HepG2 (cell line): ENCODE data around the gene VWA7. TPM values are rescaled to one million over a fixed set of nuclear protein-coding genes. Genes with fewer than 3 reads are reported as not detected.

ENCODE experiments used
- AHR ChIP-seq: IDR thresholded peaks from 2 replicates; pipeline ENCODE4 v1.6.1; 2018; ENCODE audit warnings: missing genetic modification reagents, missing compliant biosample characterization
- AKAP8 ChIP-seq: sonication (generic); formaldehyde crosslinking; IDR thresholded peaks from 2 replicates; pipeline ENCODE4 v1.5.1; 2020; ENCODE audit warnings: mild to moderate bottlenecking, missing genetic modification reagents
- ARHGAP35 ChIP-seq: sonication (generic); formaldehyde crosslinking; IDR thresholded peaks from 2 replicates; pipeline ENCODE4 v1.9.0; 2022; ENCODE audit warnings: mild to moderate bottlenecking, inconsistent platforms, moderate library complexity, missing genetic modification reagents, borderline replicate concordance
- FLYWCH1 ChIP-seq: sonication (generic); formaldehyde crosslinking; IDR thresholded peaks from 2 replicates; pipeline ENCODE4 v1.8.1; 2023; ENCODE audit warnings: mild to moderate bottlenecking, missing genetic modification reagents
- RFXANK ChIP-seq: IDR thresholded peaks from 2 replicates; pipeline ENCODE4 v1.6.1; 2016
- SIN3B ChIP-seq: fragments of 150-350 bp; IDR thresholded peaks from 2 replicates; pipeline ENCODE4 v1.6.1; 2014; ENCODE audit warnings: low read length
- SIX4 ChIP-seq: sonication (generic); formaldehyde crosslinking; IDR thresholded peaks from 2 replicates; pipeline ENCODE4 v1.4.0; 2020; ENCODE audit warnings: missing genetic modification reagents
- SP2 ChIP-seq: sonication (generic); formaldehyde crosslinking; IDR thresholded peaks from 2 replicates; pipeline ENCODE4 v1.5.1; 2020; ENCODE audit warnings: mild to moderate bottlenecking, missing genetic modification reagents
- SRSF1 ChIP-seq: fragments of 200-400 bp; formaldehyde crosslinking; optimal IDR thresholded peaks from 2 replicates; pipeline ENCODE3; 2017; ENCODE audit warnings: mild to moderate bottlenecking, low read depth, low read length, moderate library complexity
- TAF1 ChIP-seq: sonication (generic); formaldehyde crosslinking; IDR thresholded peaks from 2 replicates; pipeline ENCODE4 v1.4.0; 2020; ENCODE audit warnings: missing genetic modification reagents
- TRIM24 ChIP-seq: sonication (generic); formaldehyde crosslinking; IDR thresholded peaks from 2 replicates; pipeline ENCODE4 v1.8.0; 2022; ENCODE audit warnings: mild to moderate bottlenecking, missing genetic modification reagents
- ZBTB42 ChIP-seq: sonication (generic); formaldehyde crosslinking; IDR thresholded peaks from 2 replicates; pipeline ENCODE4 v1.5.0; 2020; ENCODE audit warnings: mild to moderate bottlenecking, missing genetic modification reagents
- ZNF124 ChIP-seq: sonication (generic); formaldehyde crosslinking; IDR thresholded peaks from 2 replicates; pipeline ENCODE4 v1.4.0; 2020; ENCODE audit warnings: missing genetic modification reagents
- ZNF337 ChIP-seq: sonication (generic); formaldehyde crosslinking; IDR thresholded peaks from 2 replicates; pipeline ENCODE4 v1.5.1; 2020; ENCODE audit warnings: missing genetic modification reagents, low read depth, mild to moderate bottlenecking, borderline replicate concordance
- ZNF879 ChIP-seq: sonication (generic); formaldehyde crosslinking; IDR thresholded peaks from 2 replicates; pipeline ENCODE4 v1.8.1; 2023; ENCODE audit warnings: missing genetic modification reagents
- ZSCAN12 ChIP-seq: sonication (generic); formaldehyde crosslinking; IDR thresholded peaks from 2 replicates; pipeline ENCODE4 v1.9.0; 2021; ENCODE audit warnings: mild to moderate bottlenecking, missing genetic modification reagents
- polyA plus RNA-seq, 8 experiments: library from polyadenylated mRNA; depleted of rRNA in 3 of 8; stranded (reverse) in 7 of 8; unstranded in 1 of 8; fragments of >200 nt; fragmentation: Illumina TruSeq in 4 of 8; extraction: Trizol in 4 of 8; gene quantifications; 2 replicates each; pipeline versions ENCODE4 v1.2.1 to v1.2.3, GENCODE V29; 2011 to 2016; ENCODE audit warnings: low read depth in 4 of 8, missing spikeins in 1 of 8, mixed read lengths in 1 of 8; ENCODE audit not compliant: insufficient read depth in 1 of 8
- total RNA-seq, 5 experiments: library from RNA; depleted of rRNA; stranded (reverse); fragments of >200 nt; fragmentation: Illumina TruSeq; extraction: Trizol; gene quantifications; 2 replicates each; pipeline ENCODE4 v1.2.3, GENCODE V29; 2016; ENCODE audit warnings: low read depth in 1 of 5
- TF ChIP-seq, protein P1 (sequence below): sonication (generic); formaldehyde crosslinking; IDR thresholded peaks from 2 replicates; pipeline ENCODE4 v1.5.0; 2020; ENCODE audit warnings: missing genetic modification reagents, mild to moderate bottlenecking, borderline replicate concordance
- TF ChIP-seq, protein P2 (sequence below): sonication (generic); formaldehyde crosslinking; IDR thresholded peaks from 2 replicates; pipeline ENCODE4 v1.4.0; 2020; ENCODE audit warnings: missing genetic modification reagents, borderline replicate concordance
- TF ChIP-seq, protein P3 (sequence below): sonication (generic); formaldehyde crosslinking; IDR thresholded peaks from 2 replicates; pipeline ENCODE4 v1.4.0; 2020; ENCODE audit warnings: mild to moderate bottlenecking, missing genetic modification reagents, borderline replicate concordance
- TF ChIP-seq, protein P4 (sequence below): sonication (generic); formaldehyde crosslinking; IDR thresholded peaks from 2 replicates; pipeline ENCODE4 v1.4.0; 2020; ENCODE audit warnings: missing genetic modification reagents, mild to moderate bottlenecking, borderline replicate concordance

VWA7 gene
- total and polyA plus RNA-seq, 2 of the 13 experiments (the other 11 are each of a cell fraction or from before 2014, with no cell fraction given) = 0.86 to 3.3 TPM

DNA sequence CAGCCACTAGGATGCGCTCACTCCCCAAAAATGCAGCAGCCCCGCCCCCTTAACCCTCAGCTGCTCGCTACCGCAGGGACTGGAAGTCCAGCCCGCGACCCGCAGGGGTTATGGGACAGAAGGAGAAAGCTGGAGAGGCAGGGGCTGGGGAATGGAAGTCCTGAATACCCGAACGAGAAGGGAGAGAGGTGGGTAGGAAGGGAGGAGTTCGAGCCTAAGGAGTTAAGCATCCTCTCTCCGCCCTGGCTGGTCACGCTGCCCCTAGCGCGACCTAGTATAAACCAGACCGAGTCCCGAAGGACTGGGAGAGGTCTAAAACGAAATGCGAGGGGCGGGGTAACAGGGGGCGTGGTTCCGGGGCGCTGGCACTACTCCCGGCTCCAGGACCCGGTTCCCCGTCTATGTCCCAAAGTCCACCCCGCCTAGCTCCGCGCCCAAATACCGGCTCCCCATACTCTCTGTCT lies 47.6 kb downstream of the VWA7 start (continued):
- TF ChIP-seq AKAP8 (CRISPR knock-in tag) = peak; percentile 90; the same call in 1 of the 2 replicates
- no peak for TF ChIP-seq ZBTB42 (CRISPR knock-in tag)
- TF ChIP-seq TAF1 (CRISPR knock-in tag) = peak; percentile 33
- 0 out of 2 replicates have a peak, but pooled peaks have one; percentile 56 for TF ChIP-seq SIN3B
- TF ChIP-seq, protein P1, sequence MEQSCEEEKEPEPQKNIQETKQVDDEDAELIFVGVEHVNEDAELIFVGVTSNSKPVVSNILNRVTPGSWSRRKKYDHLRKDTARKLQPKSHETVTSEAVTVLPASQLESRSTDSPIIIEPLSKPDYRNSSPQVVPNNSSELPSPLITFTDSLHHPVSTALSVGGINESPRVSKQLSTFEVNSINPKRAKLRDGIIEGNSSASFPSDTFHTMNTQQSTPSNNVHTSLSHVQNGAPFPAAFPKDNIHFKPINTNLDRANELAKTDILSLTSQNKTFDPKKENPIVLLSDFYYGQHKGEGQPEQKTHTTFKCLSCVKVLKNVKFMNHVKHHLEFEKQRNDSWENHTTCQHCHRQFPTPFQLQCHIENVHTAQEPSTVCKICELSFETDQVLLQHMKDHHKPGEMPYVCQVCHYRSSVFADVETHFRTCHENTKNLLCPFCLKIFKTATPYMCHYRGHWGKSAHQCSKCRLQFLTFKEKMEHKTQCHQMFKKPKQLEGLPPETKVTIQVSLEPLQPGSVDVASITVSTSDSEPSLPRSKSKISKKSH (CRISPR knock-in tag) = 0 out of 2 replicates have a peak, but pooled peaks have one; percentile 8
- TF ChIP-seq ZNF879 = no peak
- TF ChIP-seq, protein P2, sequence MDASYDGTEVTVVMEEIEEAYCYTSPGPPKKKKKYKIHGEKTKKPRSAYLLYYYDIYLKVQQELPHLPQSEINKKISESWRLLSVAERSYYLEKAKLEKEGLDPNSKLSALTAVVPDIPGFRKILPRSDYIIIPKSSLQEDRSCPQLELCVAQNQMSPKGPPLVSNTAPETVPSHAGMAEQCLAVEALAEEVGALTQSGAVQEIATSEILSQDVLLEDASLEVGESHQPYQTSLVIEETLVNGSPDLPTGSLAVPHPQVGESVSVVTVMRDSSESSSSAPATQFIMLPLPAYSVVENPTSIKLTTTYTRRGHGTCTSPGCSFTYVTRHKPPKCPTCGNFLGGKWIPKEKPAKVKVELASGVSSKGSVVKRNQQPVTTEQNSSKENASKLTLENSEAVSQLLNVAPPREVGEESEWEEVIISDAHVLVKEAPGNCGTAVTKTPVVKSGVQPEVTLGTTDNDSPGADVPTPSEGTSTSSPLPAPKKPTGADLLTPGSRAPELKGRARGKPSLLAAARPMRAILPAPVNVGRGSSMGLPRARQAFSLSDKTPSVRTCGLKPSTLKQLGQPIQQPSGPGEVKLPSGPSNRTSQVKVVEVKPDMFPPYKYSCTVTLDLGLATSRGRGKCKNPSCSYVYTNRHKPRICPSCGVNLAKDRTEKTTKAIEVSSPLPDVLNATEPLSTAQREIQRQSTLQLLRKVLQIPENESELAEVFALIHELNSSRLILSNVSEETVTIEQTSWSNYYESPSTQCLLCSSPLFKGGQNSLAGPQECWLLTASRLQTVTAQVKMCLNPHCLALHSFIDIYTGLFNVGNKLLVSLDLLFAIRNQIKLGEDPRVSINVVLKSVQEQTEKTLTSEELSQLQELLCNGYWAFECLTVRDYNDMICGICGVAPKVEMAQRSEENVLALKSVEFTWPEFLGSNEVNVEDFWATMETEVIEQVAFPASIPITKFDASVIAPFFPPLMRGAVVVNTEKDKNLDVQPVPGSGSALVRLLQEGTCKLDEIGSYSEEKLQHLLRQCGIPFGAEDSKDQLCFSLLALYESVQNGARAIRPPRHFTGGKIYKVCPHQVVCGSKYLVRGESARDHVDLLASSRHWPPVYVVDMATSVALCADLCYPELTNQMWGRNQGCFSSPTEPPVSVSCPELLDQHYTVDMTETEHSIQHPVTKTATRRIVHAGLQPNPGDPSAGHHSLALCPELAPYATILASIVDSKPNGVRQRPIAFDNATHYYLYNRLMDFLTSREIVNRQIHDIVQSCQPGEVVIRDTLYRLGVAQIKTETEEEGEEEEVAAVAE (CRISPR knock-in tag) = peak; percentile 64; the same call in 1 of the 2 replicates
- TF ChIP-seq, protein P3, sequence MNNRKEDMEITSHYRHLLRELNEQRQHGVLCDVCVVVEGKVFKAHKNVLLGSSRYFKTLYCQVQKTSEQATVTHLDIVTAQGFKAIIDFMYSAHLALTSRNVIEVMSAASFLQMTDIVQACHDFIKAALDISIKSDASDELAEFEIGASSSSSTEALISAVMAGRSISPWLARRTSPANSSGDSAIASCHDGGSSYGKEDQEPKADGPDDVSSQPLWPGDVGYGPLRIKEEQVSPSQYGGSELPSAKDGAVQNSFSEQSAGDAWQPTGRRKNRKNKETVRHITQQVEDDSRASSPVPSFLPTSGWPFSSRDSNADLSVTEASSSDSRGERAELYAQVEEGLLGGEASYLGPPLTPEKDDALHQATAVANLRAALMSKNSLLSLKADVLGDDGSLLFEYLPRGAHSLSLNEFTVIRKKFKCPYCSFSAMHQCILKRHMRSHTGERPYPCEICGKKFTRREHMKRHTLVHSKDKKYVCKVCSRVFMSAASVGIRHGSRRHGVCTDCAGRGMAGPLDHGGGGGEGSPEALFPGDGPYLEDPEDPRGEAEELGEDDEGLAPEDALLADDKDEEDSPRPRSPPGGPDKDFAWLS = no peak
- TF ChIP-seq RFXANK = peak; percentile 34; the same call in 1 of the 2 replicates
- no peak for TF ChIP-seq SRSF1
- TF ChIP-seq SIX4 (CRISPR knock-in tag) = 0 out of 2 replicates have a peak, but pooled peaks have one; percentile 6
- TF ChIP-seq FLYWCH1 (CRISPR knock-in tag) = peak; percentile 86; the same call in 1 of the 2 replicates
- TF ChIP-seq SP2 (CRISPR knock-in tag) = no peak
- 0 out of 2 replicates have a peak, but pooled peaks have one; percentile 25 for TF ChIP-seq AHR (CRISPR knock-in tag)
- TF ChIP-seq, protein P4, sequence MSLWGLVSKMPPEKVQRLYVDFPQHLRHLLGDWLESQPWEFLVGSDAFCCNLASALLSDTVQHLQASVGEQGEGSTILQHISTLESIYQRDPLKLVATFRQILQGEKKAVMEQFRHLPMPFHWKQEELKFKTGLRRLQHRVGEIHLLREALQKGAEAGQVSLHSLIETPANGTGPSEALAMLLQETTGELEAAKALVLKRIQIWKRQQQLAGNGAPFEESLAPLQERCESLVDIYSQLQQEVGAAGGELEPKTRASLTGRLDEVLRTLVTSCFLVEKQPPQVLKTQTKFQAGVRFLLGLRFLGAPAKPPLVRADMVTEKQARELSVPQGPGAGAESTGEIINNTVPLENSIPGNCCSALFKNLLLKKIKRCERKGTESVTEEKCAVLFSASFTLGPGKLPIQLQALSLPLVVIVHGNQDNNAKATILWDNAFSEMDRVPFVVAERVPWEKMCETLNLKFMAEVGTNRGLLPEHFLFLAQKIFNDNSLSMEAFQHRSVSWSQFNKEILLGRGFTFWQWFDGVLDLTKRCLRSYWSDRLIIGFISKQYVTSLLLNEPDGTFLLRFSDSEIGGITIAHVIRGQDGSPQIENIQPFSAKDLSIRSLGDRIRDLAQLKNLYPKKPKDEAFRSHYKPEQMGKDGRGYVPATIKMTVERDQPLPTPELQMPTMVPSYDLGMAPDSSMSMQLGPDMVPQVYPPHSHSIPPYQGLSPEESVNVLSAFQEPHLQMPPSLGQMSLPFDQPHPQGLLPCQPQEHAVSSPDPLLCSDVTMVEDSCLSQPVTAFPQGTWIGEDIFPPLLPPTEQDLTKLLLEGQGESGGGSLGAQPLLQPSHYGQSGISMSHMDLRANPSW (CRISPR knock-in tag) = peak; percentile 26; the same call in 1 of the 2 replicates
- no peak for TF ChIP-seq ZSCAN12
- no peak; the same call in 1 of the 2 replicates for TF ChIP-seq ZNF124 (CRISPR knock-in tag)
- TF ChIP-seq ZNF337 (CRISPR knock-in tag) = peak; percentile 37; the same call in 1 of the 2 replicates
- TF ChIP-seq ARHGAP35 = no peak; the same call in 1 of the 2 replicates
- no peak for TF ChIP-seq TRIM24 (CRISPR knock-in tag)
